ENCODE data around the gene C2CD2. TPM values are rescaled to one million over a fixed set of nuclear protein-coding genes. Genes with fewer than 3 reads are reported as not detected.

The C2CD2 gene
- total and polyA plus RNA-seq, 2 of the 4 experiments (the other 2 are of a cell fraction): 15.6 to 25.3 TPM

GRCh38 chr21:41887667-41888066 is 66.2 kb downstream of the C2CD2 start:
- in situ Hi-C loops (cut with MboI; ENCODE audit: low sequenced_read_pairs): no loop called here
- H2BK20ac ChIP-seq (ENCODE audit: low read depth, low read length): no peak overlapping the region
- no peak overlapping the region for H3K4me3 ChIP-seq (ENCODE audit: insufficient read depth, low read depth, low read length)
- no peaks in the 10 kb centered on the region for H3K27me3 ChIP-seq (ENCODE audit: control insufficient read depth, insufficient read depth, low read length)
- no peak overlapping the region for H3K4me2 ChIP-seq (ENCODE audit: low read depth, low read length)
- H4K5ac ChIP-seq (ENCODE audit: low read depth, low read length): no peak overlapping the region
- H3K79me1 ChIP-seq (ENCODE audit: low read depth in 1 of 2, low read length in 2 of 2): no peaks in the 10 kb centered on the region
- no TSS peak for BruUV-seq (replicated peaks)
- H3K36me3 ChIP-seq (ENCODE audit: control insufficient read depth, insufficient read depth, low read length): peaks cover 14% of the 10 kb centered on the region
- TF ChIP-seq POLR2A (IDR thresholded peaks at IDR 0.05; ENCODE audit: low read depth, low read length): no peak
- TF ChIP-seq MXI1 (IDR thresholded peaks at IDR 0.05; ENCODE audit: borderline replicate concordance, low read depth, low read length): no peak
- no peak for TF ChIP-seq CEBPB (IDR thresholded peaks at IDR 0.05; ENCODE audit: low read depth, low read length)
- no peak overlapping the region for H3K18ac ChIP-seq (ENCODE audit: low read depth, low read length)
- H3K4ac ChIP-seq (ENCODE audit: low read depth, low read length): no peak overlapping the region
- no peak overlapping the region for H4K8ac ChIP-seq (ENCODE audit: low read depth in 2 of 2, low read length in 2 of 2)
- WGBS, 2 experiments (ENCODE audit: extremely low coverage in 2 of 2, insufficient read length in 1 of 2): no CpG with 5 or more reads among the region's 5 CpGs
- peaks cover 6% of the 10 kb centered on the region; the same call in 1 of the 2 replicates for H3K9me1 ChIP-seq (ENCODE audit: insufficient read depth, low read length)
- intact Hi-C loops (cut with micrococcal nuclease): no loop called here
- ATAC-seq (ENCODE audit: low read depth): no peak
- H3K14ac ChIP-seq (replicated peaks; ENCODE audit: low read depth, low read length): no peak overlapping the region
- no peak overlapping the region for H4K91ac ChIP-seq (ENCODE audit: insufficient read depth, low read depth, low read length)
- H3K23ac ChIP-seq (ENCODE audit: low read depth, low read length): no peak overlapping the region
- no peak overlapping the region for H3K56ac ChIP-seq (ENCODE audit: extremely low read depth, insufficient read depth, low read length)
- no peak overlapping the region for H2BK120ac ChIP-seq (ENCODE audit: low read depth, low read length)
- no peak overlapping the region for H2BK5ac ChIP-seq (ENCODE audit: low read depth, low read length, poor library complexity, severe bottlenecking)
- peaks cover 2% of the 10 kb centered on the region; the same call in 1 of the 2 replicates for H3K4me1 ChIP-seq (ENCODE audit: control insufficient read depth, insufficient read depth, low read length)
- H2BK15ac ChIP-seq (ENCODE audit: low read depth, low read length): no peak overlapping the region
- H4K20me1 ChIP-seq (ENCODE audit: insufficient read depth, low read length): no peaks in the 10 kb centered on the region; the same call in 1 of the 2 replicates
- CTCF ChIA-PET: no interaction called here
- H2AK5ac ChIP-seq (ENCODE audit: low read depth, low read length): no peak overlapping the region
- no peak overlapping the region for H3K9ac ChIP-seq (ENCODE audit: low read depth, low read length)
- no peak for DNase-seq
- no peak overlapping the region for H2AK9ac ChIP-seq (replicated peaks; ENCODE audit: low read depth, low read length, poor library complexity)
- no peak overlapping the region for H3K27ac ChIP-seq (ENCODE audit: insufficient read depth, low read length)
- H3K9me3 ChIP-seq (ENCODE audit: control insufficient read depth, insufficient read depth, low read length): no peaks in the 10 kb centered on the region
- dilution Hi-C loops (cut with HindIII; ENCODE audit: low sequenced_read_pairs, unreplicated experiment): no loop called here
- POLR2A ChIA-PET (ENCODE audit: unreplicated experiment): no interaction called here
- no peak overlapping the region for H2AFZ ChIP-seq (replicated peaks; ENCODE audit: low read length, poor library complexity)
